ENCODE measurements around the gene DPP6. TPM values are rescaled to one million over a fixed set of nuclear protein-coding genes. Genes with fewer than 3 reads are reported as not detected.

DPP6 gene
- total and polyA plus RNA-seq, 2 experiments from 2014 or later = not detected

DNA sequence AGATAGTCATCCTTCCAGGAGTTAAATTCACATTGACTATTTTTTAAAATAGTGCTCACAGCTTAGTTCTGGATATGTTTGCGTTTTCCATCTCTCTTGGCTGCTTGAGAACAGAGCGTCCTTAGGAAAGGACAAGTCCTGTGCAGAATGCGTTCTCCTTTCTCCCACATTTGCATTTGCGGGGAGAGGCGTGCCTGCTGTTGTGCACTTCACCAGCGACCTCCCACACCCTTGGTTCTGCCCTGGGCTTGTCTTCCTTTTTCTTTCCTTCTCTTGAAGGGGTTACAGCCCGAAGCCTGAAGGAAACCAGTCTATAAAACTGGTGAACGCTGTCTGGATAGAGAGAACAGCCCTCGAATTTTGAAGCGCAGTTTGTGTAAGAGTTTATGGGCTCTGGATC, 367.1 kb downstream of the DPP6 start:
- no peaks in the 10 kb centered on the region for H3K9me2 ChIP-seq (ENCODE audit: insufficient read depth)
- DNase-seq (ENCODE audit: low spot score) (no peak), ATAC-seq (no peak)
- H3K27ac Mint-ChIP-seq = no peak overlapping the region
- no peak overlapping the region for H3K27ac ChIP-seq (ENCODE audit: low read depth)
- H3F3A ChIP-seq (replicated peaks; ENCODE audit: low read depth) = no peaks in the 10 kb centered on the region
- no peak overlapping the region for H3K4me3 ChIP-seq
- peaks cover 8% of the 10 kb centered on the region; the same call in 1 of the 2 replicates for H3K36me3 ChIP-seq (ENCODE audit: insufficient read depth)
- H2AFZ ChIP-seq = no peak overlapping the region
- H3K27me3 ChIP-seq (ENCODE audit: insufficient read depth) = no peaks in the 10 kb centered on the region
- H4K20me1 ChIP-seq (replicated peaks; ENCODE audit: insufficient read depth) = no peaks in the 10 kb centered on the region
- no peak overlapping the region for H3K4me3 Mint-ChIP-seq
- no peaks in the 10 kb centered on the region for H3K36me3 Mint-ChIP-seq (ENCODE audit: low read depth)
- no peaks in the 10 kb centered on the region for H3K4me1 ChIP-seq (ENCODE audit: insufficient read depth)
- H3K79me2 ChIP-seq (replicated peaks; ENCODE audit: insufficient read depth) = no peaks in the 10 kb centered on the region
- peaks cover 3% of the 10 kb centered on the region for H3K27me3 Mint-ChIP-seq (ENCODE audit: insufficient read depth, low read depth, poor library complexity)
- H3K9me3 Mint-ChIP-seq = no peaks in the 10 kb centered on the region; the same call in 2 of the 3 replicates
- no peak overlapping the region for H3K4me2 ChIP-seq
- peaks cover 29% of the 10 kb centered on the region for H3K4me1 Mint-ChIP-seq
- TF ChIP-seq EZH2phosphoT487 (IDR thresholded peaks at IDR 0.05; ENCODE audit: unreplicated experiment) (no peak), ETS1 (IDR thresholded peaks at IDR 0.05) (no peak), NANOG (IDR thresholded peaks at IDR 0.05; ENCODE audit: borderline replicate concordance) (no peak), POLR2AphosphoS5 (IDR thresholded peaks at IDR 0.05; ENCODE audit: low read depth) (no peak), CREB1 (CRISPR knock-in tag; IDR thresholded peaks at IDR 0.05; ENCODE audit: low read depth) (no peak), EZH2 (IDR thresholded peaks at IDR 0.05; ENCODE audit: low read depth, unreplicated experiment) (no peak), JUNB (IDR thresholded peaks at IDR 0.05; ENCODE audit: unreplicated experiment) (no peak), REST (IDR thresholded peaks at IDR 0.05; ENCODE audit: unreplicated experiment) (no peak), STAT1 (IDR thresholded peaks at IDR 0.05; ENCODE audit: unreplicated experiment) (no peak)
- TF ChIP-seq, protein P1, sequence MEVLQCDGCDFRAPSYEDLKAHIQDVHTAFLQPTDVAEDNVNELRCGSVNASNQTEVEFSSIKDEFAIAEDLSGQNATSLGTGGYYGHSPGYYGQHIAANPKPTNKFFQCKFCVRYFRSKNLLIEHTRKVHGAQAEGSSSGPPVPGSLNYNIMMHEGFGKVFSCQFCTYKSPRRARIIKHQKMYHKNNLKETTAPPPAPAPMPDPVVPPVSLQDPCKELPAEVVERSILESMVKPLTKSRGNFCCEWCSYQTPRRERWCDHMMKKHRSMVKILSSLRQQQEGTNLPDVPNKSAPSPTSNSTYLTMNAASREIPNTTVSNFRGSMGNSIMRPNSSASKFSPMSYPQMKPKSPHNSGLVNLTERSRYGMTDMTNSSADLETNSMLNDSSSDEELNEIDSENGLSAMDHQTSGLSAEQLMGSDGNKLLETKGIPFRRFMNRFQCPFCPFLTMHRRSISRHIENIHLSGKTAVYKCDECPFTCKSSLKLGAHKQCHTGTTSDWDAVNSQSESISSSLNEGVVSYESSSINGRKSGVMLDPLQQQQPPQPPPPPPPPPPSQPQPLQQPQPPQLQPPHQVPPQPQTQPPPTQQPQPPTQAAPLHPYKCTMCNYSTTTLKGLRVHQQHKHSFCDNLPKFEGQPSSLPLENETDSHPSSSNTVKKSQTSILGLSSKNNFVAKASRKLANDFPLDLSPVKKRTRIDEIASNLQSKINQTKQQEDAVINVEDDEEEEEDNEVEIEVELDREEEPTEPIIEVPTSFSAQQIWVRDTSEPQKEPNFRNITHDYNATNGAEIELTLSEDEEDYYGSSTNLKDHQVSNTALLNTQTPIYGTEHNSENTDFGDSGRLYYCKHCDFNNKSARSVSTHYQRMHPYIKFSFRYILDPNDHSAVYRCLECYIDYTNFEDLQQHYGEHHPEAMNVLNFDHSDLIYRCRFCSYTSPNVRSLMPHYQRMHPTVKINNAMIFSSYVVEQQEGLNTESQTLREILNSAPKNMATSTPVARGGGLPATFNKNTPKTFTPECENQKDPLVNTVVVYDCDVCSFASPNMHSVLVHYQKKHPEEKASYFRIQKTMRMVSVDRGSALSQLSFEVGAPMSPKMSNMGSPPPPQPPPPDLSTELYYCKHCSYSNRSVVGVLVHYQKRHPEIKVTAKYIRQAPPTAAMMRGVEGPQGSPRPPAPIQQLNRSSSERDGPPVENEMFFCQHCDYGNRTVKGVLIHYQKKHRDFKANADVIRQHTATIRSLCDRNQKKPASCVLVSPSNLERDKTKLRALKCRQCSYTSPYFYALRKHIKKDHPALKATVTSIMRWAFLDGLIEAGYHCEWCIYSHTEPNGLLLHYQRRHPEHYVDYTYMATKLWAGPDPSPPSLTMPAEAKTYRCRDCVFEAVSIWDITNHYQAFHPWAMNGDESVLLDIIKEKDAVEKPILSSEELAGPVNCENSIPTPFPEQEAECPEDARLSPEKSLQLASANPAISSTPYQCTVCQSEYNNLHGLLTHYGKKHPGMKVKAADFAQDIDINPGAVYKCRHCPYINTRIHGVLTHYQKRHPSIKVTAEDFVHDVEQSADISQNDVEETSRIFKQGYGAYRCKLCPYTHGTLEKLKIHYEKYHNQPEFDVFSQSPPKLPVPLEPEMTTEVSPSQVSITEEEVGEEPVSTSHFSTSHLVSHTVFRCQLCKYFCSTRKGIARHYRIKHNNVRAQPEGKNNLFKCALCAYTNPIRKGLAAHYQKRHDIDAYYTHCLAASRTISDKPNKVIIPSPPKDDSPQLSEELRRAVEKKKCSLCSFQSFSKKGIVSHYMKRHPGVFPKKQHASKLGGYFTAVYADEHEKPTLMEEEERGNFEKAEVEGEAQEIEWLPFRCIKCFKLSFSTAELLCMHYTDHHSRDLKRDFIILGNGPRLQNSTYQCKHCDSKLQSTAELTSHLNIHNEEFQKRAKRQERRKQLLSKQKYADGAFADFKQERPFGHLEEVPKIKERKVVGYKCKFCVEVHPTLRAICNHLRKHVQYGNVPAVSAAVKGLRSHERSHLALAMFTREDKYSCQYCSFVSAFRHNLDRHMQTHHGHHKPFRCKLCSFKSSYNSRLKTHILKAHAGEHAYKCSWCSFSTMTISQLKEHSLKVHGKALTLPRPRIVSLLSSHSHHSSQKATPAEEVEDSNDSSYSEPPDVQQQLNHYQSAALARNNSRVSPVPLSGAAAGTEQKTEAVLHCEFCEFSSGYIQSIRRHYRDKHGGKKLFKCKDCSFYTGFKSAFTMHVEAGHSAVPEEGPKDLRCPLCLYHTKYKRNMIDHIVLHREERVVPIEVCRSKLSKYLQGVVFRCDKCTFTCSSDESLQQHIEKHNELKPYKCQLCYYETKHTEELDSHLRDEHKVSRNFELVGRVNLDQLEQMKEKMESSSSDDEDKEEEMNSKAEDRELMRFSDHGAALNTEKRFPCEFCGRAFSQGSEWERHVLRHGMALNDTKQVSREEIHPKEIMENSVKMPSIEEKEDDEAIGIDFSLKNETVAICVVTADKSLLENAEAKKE (CRISPR knock-in tag; IDR thresholded peaks at IDR 0.05) = no peak
- TF ChIP-seq, protein P2, sequence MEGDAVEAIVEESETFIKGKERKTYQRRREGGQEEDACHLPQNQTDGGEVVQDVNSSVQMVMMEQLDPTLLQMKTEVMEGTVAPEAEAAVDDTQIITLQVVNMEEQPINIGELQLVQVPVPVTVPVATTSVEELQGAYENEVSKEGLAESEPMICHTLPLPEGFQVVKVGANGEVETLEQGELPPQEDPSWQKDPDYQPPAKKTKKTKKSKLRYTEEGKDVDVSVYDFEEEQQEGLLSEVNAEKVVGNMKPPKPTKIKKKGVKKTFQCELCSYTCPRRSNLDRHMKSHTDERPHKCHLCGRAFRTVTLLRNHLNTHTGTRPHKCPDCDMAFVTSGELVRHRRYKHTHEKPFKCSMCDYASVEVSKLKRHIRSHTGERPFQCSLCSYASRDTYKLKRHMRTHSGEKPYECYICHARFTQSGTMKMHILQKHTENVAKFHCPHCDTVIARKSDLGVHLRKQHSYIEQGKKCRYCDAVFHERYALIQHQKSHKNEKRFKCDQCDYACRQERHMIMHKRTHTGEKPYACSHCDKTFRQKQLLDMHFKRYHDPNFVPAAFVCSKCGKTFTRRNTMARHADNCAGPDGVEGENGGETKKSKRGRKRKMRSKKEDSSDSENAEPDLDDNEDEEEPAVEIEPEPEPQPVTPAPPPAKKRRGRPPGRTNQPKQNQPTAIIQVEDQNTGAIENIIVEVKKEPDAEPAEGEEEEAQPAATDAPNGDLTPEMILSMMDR (conservative IDR thresholded peaks at IDR 0.05; ENCODE audit: low read depth in 2 of 2) = no peak
